H9 (cell line): ENCODE results near the gene CELF4. TPM values are rescaled to one million over a fixed set of nuclear protein-coding genes. Genes with fewer than 3 reads are reported as not detected.

Experiments used
- DNase-seq: peaks from one replicate; pipeline ENCODE4 v3.0.0-alpha.2; 2017
- H2AFZ ChIP-seq: one replicate; pipeline ENCODE4 v1.6.1; 2013; ENCODE audit warnings: mild to moderate bottlenecking, low read length, control low read depth, moderate library complexity
- H2AK5ac ChIP-seq: 2 replicates; pipeline ENCODE4 v1.6.1; 2013; ENCODE audit warnings: low read length, control low read depth, mixed read lengths; ENCODE audit not compliant: insufficient read length
- H2BK120ac ChIP-seq: one replicate; pipeline ENCODE4 v1.6.1; 2013; ENCODE audit warnings: low read depth, mild to moderate bottlenecking, low read length, control low read depth, inconsistent platforms; ENCODE audit not compliant: poor library complexity, severe bottlenecking
- H2BK12ac ChIP-seq: 2 replicates; pipeline ENCODE4 v1.6.1; 2013; ENCODE audit warnings: low read length, control low read depth, mixed read lengths, low read depth; ENCODE audit not compliant: insufficient read length
- H2BK15ac ChIP-seq: 2 replicates; pipeline ENCODE4 v1.6.1; 2013; ENCODE audit warnings: low read depth, low read length, control low read depth
- H2BK20ac ChIP-seq: one replicate; pipeline ENCODE4 v1.6.1; 2013; ENCODE audit warnings: low read depth, mild to moderate bottlenecking, low read length, control low read depth, inconsistent platforms; ENCODE audit not compliant: poor library complexity, severe bottlenecking
- H2BK5ac ChIP-seq: 2 replicates; pipeline ENCODE4 v1.6.1; 2013; ENCODE audit warnings: low read length, control low read depth, mixed read lengths; ENCODE audit not compliant: insufficient read length
- H3K14ac ChIP-seq: 2 replicates; pipeline ENCODE4 v1.6.1; 2013; ENCODE audit warnings: low read length, control low read depth; ENCODE audit not compliant: insufficient read depth
- H3K18ac ChIP-seq: 2 replicates; pipeline ENCODE4 v1.6.1; 2013; ENCODE audit warnings: low read depth, mild to moderate bottlenecking, mixed read lengths, low read length, control low read depth; ENCODE audit not compliant: insufficient read length
- H3K23ac ChIP-seq: 2 replicates; pipeline ENCODE4 v1.6.1; 2013; ENCODE audit warnings: low read length, control low read depth, mixed read lengths, low read depth; ENCODE audit not compliant: insufficient read length
- H3K23me2 ChIP-seq: 2 replicates; pipeline ENCODE4 v1.6.1; 2013; ENCODE audit warnings: low read depth, mild to moderate bottlenecking, mixed read lengths, low read length, control low read depth; ENCODE audit not compliant: insufficient read length, poor library complexity, severe bottlenecking
- H3K27ac ChIP-seq: 2 replicates; pipeline ENCODE4 v1.5.1; 2013; ENCODE audit warnings: low read length, control low read depth, mixed read lengths, low read depth; ENCODE audit not compliant: insufficient read length
- H3K27me3 ChIP-seq: 2 replicates; pipeline ENCODE4 v1.6.1; 2013; ENCODE audit warnings: low read length, control low read depth, inconsistent platforms; ENCODE audit not compliant: insufficient read depth
- H3K4ac ChIP-seq: 2 replicates; pipeline ENCODE4 v1.6.1; 2013; ENCODE audit warnings: low read depth, mild to moderate bottlenecking, control low read depth, inconsistent platforms, low read length, moderate library complexity
- H3K4me1 ChIP-seq: 2 replicates; pipeline ENCODE4 v1.6.1; 2013; ENCODE audit warnings: low read length, control low read depth, inconsistent platforms; ENCODE audit not compliant: insufficient read depth
- H3K4me2 ChIP-seq: 2 replicates; pipeline ENCODE4 v1.6.1; 2013; ENCODE audit warnings: low read length, control low read depth, mixed read lengths; ENCODE audit not compliant: insufficient read length, insufficient read depth
- H3K56ac ChIP-seq: 2 replicates; pipeline ENCODE4 v1.6.1; 2013; ENCODE audit warnings: low read depth, mild to moderate bottlenecking, mixed read lengths, low read length, control low read depth; ENCODE audit not compliant: insufficient read length
- H3K79me1 ChIP-seq: 2 replicates; pipeline ENCODE4 v1.6.1; 2013; ENCODE audit warnings: low read depth, mild to moderate bottlenecking, moderate library complexity, low read length, control low read depth, inconsistent platforms; ENCODE audit not compliant: insufficient read depth, poor library complexity, severe bottlenecking
- H3K79me2 ChIP-seq: 2 replicates; pipeline ENCODE4 v1.6.1; 2013; ENCODE audit warnings: low read length, control low read depth, inconsistent platforms; ENCODE audit not compliant: insufficient read depth
- H3K9ac ChIP-seq: 2 replicates; pipeline ENCODE4 v1.6.1; 2013; ENCODE audit warnings: low read length, control low read depth, mixed read lengths; ENCODE audit not compliant: insufficient read length; ENCODE audit errors: extremely low read depth
- H3K9me3 ChIP-seq: one replicate; pipeline ENCODE4 v1.6.1; 2013; ENCODE audit warnings: low read depth, low read length, inconsistent platforms; ENCODE audit not compliant: control insufficient read depth
- H3T11ph ChIP-seq: one replicate; pipeline ENCODE4 v1.6.1; 2013; ENCODE audit warnings: mild to moderate bottlenecking, low read length, control low read depth, inconsistent platforms
- H4K20me1 ChIP-seq: one replicate; pipeline ENCODE4 v1.6.1; 2013; ENCODE audit not compliant: control insufficient read depth, insufficient read length, insufficient read depth
- H4K5ac ChIP-seq: 2 replicates; pipeline ENCODE4 v1.6.1; 2013; ENCODE audit warnings: low read depth, mild to moderate bottlenecking, mixed read lengths, low read length, control low read depth; ENCODE audit not compliant: insufficient read length
- H4K8ac ChIP-seq: replicated peaks from 2 replicates; pipeline ENCODE4 v1.6.1; 2013; ENCODE audit warnings: low read length, control low read depth, mixed read lengths, low read depth; ENCODE audit not compliant: insufficient read length
- H4K91ac ChIP-seq: 2 replicates; pipeline ENCODE4 v1.6.1; 2013; ENCODE audit warnings: low read depth, mild to moderate bottlenecking, moderate library complexity, mixed read lengths, low read length, control low read depth; ENCODE audit not compliant: insufficient read length
- H3K27ac Mint-ChIP-seq, 3 experiments: 2 replicates in 2 of 3; 3 replicates in 1 of 3; pipeline ENCODE4 v1.8.0; 2020 to 2021; ENCODE audit warnings: mixed read lengths in 3 of 3, mild to moderate bottlenecking in 1 of 3, moderate library complexity in 1 of 3
- H3K27me3 Mint-ChIP-seq: 2 replicates; pipeline ENCODE4 v1.8.0; 2021; ENCODE audit warnings: low read depth, mild to moderate bottlenecking, moderate library complexity, mixed read lengths
- H3K36me3 Mint-ChIP-seq, 3 experiments: 2 replicates in 2 of 3; 3 replicates in 1 of 3; pipeline ENCODE4 v1.8.0; 2020 to 2021; ENCODE audit warnings: low read depth in 3 of 3, mixed read lengths in 3 of 3; ENCODE audit not compliant: insufficient read depth in 1 of 3
- H3K4me1 Mint-ChIP-seq, 2 experiments: 2 replicates each; pipeline ENCODE4 v1.8.0; 2020; ENCODE audit warnings: mixed read lengths in 2 of 2
- H3K4me3 Mint-ChIP-seq, 2 experiments: 2 replicates in 1 of 2; 3 replicates in 1 of 2; pipeline ENCODE4 v1.8.0; 2020 to 2021; ENCODE audit warnings: mild to moderate bottlenecking in 2 of 2, mixed read lengths in 2 of 2, moderate library complexity in 1 of 2
- H3K9me3 Mint-ChIP-seq, 2 experiments: 2 replicates in 1 of 2; 3 replicates in 1 of 2; pipeline ENCODE4 v1.8.0; 2020; ENCODE audit warnings: mild to moderate bottlenecking in 2 of 2, mixed read lengths in 2 of 2, moderate library complexity in 1 of 2
- WGBS: extraction: QIAGEN DNeasy Blood & Tissue Kit; methylation state at CpG from one replicate; pipeline ENCODE4 v1.1.7; 2013; ENCODE audit warnings: missing lambda C conversion rate, low lambda C conversion rate, mixed read lengths; ENCODE audit not compliant: insufficient read length; ENCODE audit errors: extremely low coverage; 5-methylcytosine and 5-hydroxymethylcytosine counted together
- total RNA-seq: library from RNA; stranded (reverse); gene quantifications from 2 replicates; pipeline ENCODE4 v1.2.1, GENCODE V29; 2021
- TF ChIP-seq, protein P1 (sequence below): fragments of 200-600 bp; sonication (generic); conservative IDR thresholded peaks from 3 replicates; pipeline ENCODE4 v1.8.0; 2021; ENCODE audit warnings: antibody characterized with exemption, mild to moderate bottlenecking

CELF4 gene
- total RNA-seq, 1 experiment from 2014 or later: 1.1 TPM

DNA sequence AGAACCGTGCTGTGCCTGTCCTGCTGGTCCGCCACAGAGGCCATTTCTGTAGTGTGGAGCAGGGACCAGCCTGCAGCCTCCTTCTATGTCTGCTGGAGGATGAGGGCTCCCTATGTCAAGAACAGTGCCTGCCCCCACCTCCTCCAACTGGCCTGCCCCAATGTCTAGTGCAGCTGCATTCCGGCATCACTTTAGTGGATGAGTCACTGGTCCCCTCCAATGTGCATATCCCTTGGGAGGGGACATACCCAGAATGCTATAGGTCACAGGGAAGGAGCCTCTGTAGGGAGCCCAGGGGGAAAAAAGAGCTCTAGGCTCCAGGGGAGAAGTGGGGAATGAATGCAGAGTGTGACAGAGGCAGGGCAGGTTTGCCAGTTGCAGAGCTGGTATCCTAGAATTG lies 219.6 kb downstream of the CELF4 start:
- H3K4me2 ChIP-seq: no peak overlapping the region

More for the DNA sequence above, 219.6 kb downstream of the CELF4 start:
- Histone ChIP-seq H3K4ac (no peak overlapping the region), H2BK15ac (no peak overlapping the region), H4K20me1 (no peaks in the 10 kb centered on the region), H3K27me3 (no peaks in the 10 kb centered on the region; the same call in 1 of the 2 replicates), H4K91ac (no peak overlapping the region), H3K23me2 (no peaks in the 10 kb centered on the region), H3K4me1 (no peaks in the 10 kb centered on the region), H2BK12ac (no peak overlapping the region), H2BK120ac (no peak overlapping the region), H3K9ac (no peak overlapping the region), H3T11ph (no peak overlapping the region), H3K9me3 (no peaks in the 10 kb centered on the region), H4K5ac (no peak overlapping the region), H4K8ac (no peak overlapping the region), H3K79me1 (no peaks in the 10 kb centered on the region), H3K18ac (no peak overlapping the region), H2AFZ (no peak overlapping the region), H3K14ac (no peak overlapping the region), H2AK5ac (no peak overlapping the region), H2BK5ac (no peak overlapping the region), H3K23ac (no peak overlapping the region), H2BK20ac (no peak overlapping the region), H3K56ac (no peak overlapping the region), H3K79me2 (no peaks in the 10 kb centered on the region), H3K27ac (no peak overlapping the region)
- WGBS: no CpG with 5 or more reads among the region's 3 CpGs
- Mint-ChIP-seq H3K27me3 (peaks cover 44% of the 10 kb centered on the region), H3K4me3 (no peak overlapping the region), H3K36me3 (no peaks in the 10 kb centered on the region), H3K4me1 (peaks cover 30 to 39% of the 10 kb centered on the region in 2 experiments), H3K9me3 (no peaks in the 10 kb centered on the region), H3K27ac (no peak overlapping the region)
- DNase-seq: peak; percentile 53
- TF ChIP-seq, protein P1, sequence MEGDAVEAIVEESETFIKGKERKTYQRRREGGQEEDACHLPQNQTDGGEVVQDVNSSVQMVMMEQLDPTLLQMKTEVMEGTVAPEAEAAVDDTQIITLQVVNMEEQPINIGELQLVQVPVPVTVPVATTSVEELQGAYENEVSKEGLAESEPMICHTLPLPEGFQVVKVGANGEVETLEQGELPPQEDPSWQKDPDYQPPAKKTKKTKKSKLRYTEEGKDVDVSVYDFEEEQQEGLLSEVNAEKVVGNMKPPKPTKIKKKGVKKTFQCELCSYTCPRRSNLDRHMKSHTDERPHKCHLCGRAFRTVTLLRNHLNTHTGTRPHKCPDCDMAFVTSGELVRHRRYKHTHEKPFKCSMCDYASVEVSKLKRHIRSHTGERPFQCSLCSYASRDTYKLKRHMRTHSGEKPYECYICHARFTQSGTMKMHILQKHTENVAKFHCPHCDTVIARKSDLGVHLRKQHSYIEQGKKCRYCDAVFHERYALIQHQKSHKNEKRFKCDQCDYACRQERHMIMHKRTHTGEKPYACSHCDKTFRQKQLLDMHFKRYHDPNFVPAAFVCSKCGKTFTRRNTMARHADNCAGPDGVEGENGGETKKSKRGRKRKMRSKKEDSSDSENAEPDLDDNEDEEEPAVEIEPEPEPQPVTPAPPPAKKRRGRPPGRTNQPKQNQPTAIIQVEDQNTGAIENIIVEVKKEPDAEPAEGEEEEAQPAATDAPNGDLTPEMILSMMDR: no peak
